HepG2 (cell line): ENCODE measurements around the gene ITM2B. TPM values are rescaled to one million over a fixed set of nuclear protein-coding genes. Genes with fewer than 3 reads are reported as not detected.

ENCODE experiments used
- ATAC-seq: fragments of 200-7000 bp; cut with Tn5 transposase; 3 replicates; pipeline ENCODE4 v1.9.1; 2020; ENCODE audit warnings: mild to moderate bottlenecking, moderate library complexity
- BruUV-seq: library from RNA; stranded (reverse); fragments of 400-500 nt; replicated peaks from 2 replicates; lab custom pipeline; 2021; lab: Mats Ljungman, UMichigan
- CTCF ChIA-PET: fragments of 300-600 bp; formaldehyde crosslinking; extraction: SDS; loops from one replicate; lab custom pipeline; 2021; ENCODE audit warnings: low total read pairs, inconsistent platforms, low intra/inter-chr PET ratio; lab: Yijun Ruan, JAX
- POLR2A ChIA-PET: fragments of 350-600 bp; sonication (Branson Sonifier 250); formaldehyde crosslinking; loops from one replicate; lab custom pipeline; 2020; ENCODE audit warnings: antibody characterized with exemption, inconsistent platforms; lab: Yijun Ruan, JAX
- DNase-seq: peaks from one replicate; pipeline ENCODE4 v3.0.0-alpha.2; 2015; ENCODE audit warnings: low spot score
- FAIRE-seq: peaks from 3 replicates; lab custom pipeline; 2011; peaks lifted over from hg19 to GRCh38; lab: Jason Lieb, UNC
- H2AFZ ChIP-seq: one replicate; pipeline ENCODE4 v1.6.1; 2011; ENCODE audit warnings: low read length, inconsistent platforms
- H3K27ac ChIP-seq: fragments of 300-600 bp; 3 replicates; pipeline ENCODE4 v1.8.0; 2011; ENCODE audit warnings: mixed run types, mild to moderate bottlenecking, mixed read lengths, low read length, inconsistent platforms; ENCODE audit not compliant: insufficient read depth; ENCODE audit errors: extremely low read length
- H3K27me3 ChIP-seq, 2 experiments: fragments of 200-600 bp in 1 of 2; 2 replicates in 1 of 2; 3 replicates in 1 of 2; pipeline versions ENCODE4 v1.6.0 to v1.8.0; 2011; ENCODE audit warnings: low read length in 2 of 2, mild to moderate bottlenecking in 2 of 2, moderate library complexity in 2 of 2, inconsistent platforms in 1 of 2; ENCODE audit not compliant: insufficient read depth in 2 of 2, control insufficient read depth in 1 of 2
- H3K36me3 ChIP-seq, 2 experiments: fragments of 200-600 bp in 1 of 2; replicated peaks in 1 of 2; 2 replicates in 1 of 2; 3 replicates in 1 of 2; pipeline versions ENCODE4 v1.5.1 to v1.8.0; 2011; ENCODE audit warnings: low read length in 2 of 2, inconsistent platforms in 1 of 2; ENCODE audit not compliant: insufficient read depth in 2 of 2, control insufficient read depth in 1 of 2
- H3K4me1 ChIP-seq: 2 replicates; pipeline ENCODE4 v1.5.1; 2012; ENCODE audit warnings: low read length, inconsistent platforms; ENCODE audit not compliant: insufficient read depth
- H3K4me2 ChIP-seq: 2 replicates; pipeline ENCODE4 v1.6.0; 2011; ENCODE audit warnings: low read depth, low read length, inconsistent platforms
- H3K4me3 ChIP-seq, 3 experiments: fragments of 200-600 bp in 1 of 3; sonication (generic), shearing (Covaris generic) in 1 of 3; replicated peaks in 1 of 3; 2 replicates each; pipeline ENCODE4 v1.5.1; 2011 to 2016; ENCODE audit warnings: low read length in 3 of 3, inconsistent platforms in 2 of 3, low read depth in 2 of 3, mild to moderate bottlenecking in 2 of 3, control low read depth in 1 of 3, mixed read lengths in 1 of 3; ENCODE audit not compliant: insufficient read depth in 1 of 3
- H3K79me2 ChIP-seq: one replicate; pipeline ENCODE4 v1.6.1; 2011; ENCODE audit warnings: low read length, inconsistent platforms; ENCODE audit not compliant: insufficient read depth
- H3K9ac ChIP-seq: 2 replicates; pipeline ENCODE4 v1.6.0; 2011; ENCODE audit warnings: mild to moderate bottlenecking, low read depth, low read length, inconsistent platforms; ENCODE audit not compliant: insufficient read depth
- H3K9me3 ChIP-seq: 2 replicates; pipeline ENCODE4 v1.5.1; 2012; ENCODE audit warnings: mild to moderate bottlenecking, low read length
- H4K20me1 ChIP-seq: 2 replicates; pipeline ENCODE4 v1.6.0; 2011; ENCODE audit warnings: inconsistent platforms, mild to moderate bottlenecking, low read length, moderate library complexity; ENCODE audit not compliant: insufficient read depth
- CC2D1A ChIP-seq: sonication (generic); formaldehyde crosslinking; IDR thresholded peaks from 2 replicates; pipeline ENCODE4 v1.8.1; 2023; ENCODE audit warnings: mild to moderate bottlenecking, missing genetic modification reagents
- HOXA7 ChIP-seq: sonication (generic); formaldehyde crosslinking; IDR thresholded peaks from 2 replicates; pipeline ENCODE4 v1.8.1; 2022; ENCODE audit warnings: mild to moderate bottlenecking, missing genetic modification reagents, moderate library complexity
- RBFOX2 ChIP-seq: fragments of 200-400 bp; formaldehyde crosslinking; IDR thresholded peaks from 2 replicates; pipeline ENCODE4 v1.6.1; 2017; ENCODE audit warnings: low read depth, mild to moderate bottlenecking, low read length
- SAP130 ChIP-seq: IDR thresholded peaks from 2 replicates; pipeline ENCODE4 v1.6.1; 2016; ENCODE audit warnings: low read depth
- SIN3B ChIP-seq: fragments of 150-350 bp; IDR thresholded peaks from 2 replicates; pipeline ENCODE4 v1.6.1; 2014; ENCODE audit warnings: low read length
- U2AF2 ChIP-seq: fragments of 200-400 bp; formaldehyde crosslinking; IDR thresholded peaks from 2 replicates; pipeline ENCODE4 v1.6.1; 2017; ENCODE audit warnings: low read depth, mild to moderate bottlenecking, low read length
- XBP1 ChIP-seq: sonication (generic); formaldehyde crosslinking; IDR thresholded peaks from 2 replicates; pipeline ENCODE4 v1.5.0; 2020; ENCODE audit warnings: missing genetic modification reagents
- ZFP82 ChIP-seq: sonication (generic); formaldehyde crosslinking; IDR thresholded peaks from 2 replicates; pipeline ENCODE4 v1.5.1; 2020; ENCODE audit warnings: mild to moderate bottlenecking, missing genetic modification reagents, borderline replicate concordance
- ZNF20 ChIP-seq: sonication (generic); formaldehyde crosslinking; IDR thresholded peaks from 2 replicates; pipeline ENCODE4 v1.4.0; 2020; ENCODE audit warnings: mild to moderate bottlenecking, moderate library complexity, missing genetic modification reagents
- ZNF263 ChIP-seq: sonication (generic); formaldehyde crosslinking; IDR thresholded peaks from 2 replicates; pipeline ENCODE4 v1.4.0; 2020; ENCODE audit warnings: missing genetic modification reagents
- ZNF563 ChIP-seq: sonication (generic); formaldehyde crosslinking; IDR thresholded peaks from 2 replicates; pipeline ENCODE4 v1.8.0; 2022; ENCODE audit warnings: mild to moderate bottlenecking, moderate library complexity, missing genetic modification reagents
- WGBS: methylation state at CpG from one replicate; pipeline ENCODE4 v1.1.6; 2017; ENCODE audit warnings: low lambda C conversion rate; 5-methylcytosine and 5-hydroxymethylcytosine counted together
- in situ Hi-C: cut with HindIII; loops from 2 replicates; pipeline ENCODE4 v1.10.0; 2017; ENCODE audit warnings: low pct_unique_long_range_greater_than_20kb; ENCODE audit not compliant: extremely low pct_ligation_motif_present
- intact Hi-C: fragments of 100-400 bp; cut with micrococcal nuclease; formaldehyde crosslinking; loops from one replicate; pipeline ENCODE4 v1.10.0; 2022; ENCODE audit not compliant: unreplicated experiment
- polyA plus RNA-seq, 8 experiments: library from polyadenylated mRNA; depleted of rRNA in 3 of 8; stranded (reverse) in 7 of 8; unstranded in 1 of 8; fragments of >200 nt; fragmentation: Illumina TruSeq in 4 of 8; extraction: Trizol in 4 of 8; gene quantifications; 2 replicates each; pipeline versions ENCODE4 v1.2.1 to v1.2.3, GENCODE V29; 2011 to 2016; ENCODE audit warnings: low read depth in 4 of 8, missing spikeins in 1 of 8, mixed read lengths in 1 of 8; ENCODE audit not compliant: insufficient read depth in 1 of 8
- total RNA-seq, 5 experiments: library from RNA; depleted of rRNA; stranded (reverse); fragments of >200 nt; fragmentation: Illumina TruSeq; extraction: Trizol; gene quantifications; 2 replicates each; pipeline ENCODE4 v1.2.3, GENCODE V29; 2016; ENCODE audit warnings: low read depth in 1 of 5
- TF ChIP-seq, protein P1 (sequence below): sonication (generic); formaldehyde crosslinking; IDR thresholded peaks from 2 replicates; pipeline ENCODE4 v1.5.1; 2020; ENCODE audit warnings: mild to moderate bottlenecking, missing genetic modification reagents, moderate library complexity
- TF ChIP-seq, protein P2 (sequence below): sonication (generic); formaldehyde crosslinking; IDR thresholded peaks from 2 replicates; pipeline ENCODE4; 2020; ENCODE audit warnings: missing genetic modification reagents, mild to moderate bottlenecking, borderline replicate concordance

The ITM2B gene
- total and polyA plus RNA-seq, 2 of the 13 experiments (the other 11 are each of a cell fraction or from before 2014, with no cell fraction given), result 158 to 373 TPM

DNA sequence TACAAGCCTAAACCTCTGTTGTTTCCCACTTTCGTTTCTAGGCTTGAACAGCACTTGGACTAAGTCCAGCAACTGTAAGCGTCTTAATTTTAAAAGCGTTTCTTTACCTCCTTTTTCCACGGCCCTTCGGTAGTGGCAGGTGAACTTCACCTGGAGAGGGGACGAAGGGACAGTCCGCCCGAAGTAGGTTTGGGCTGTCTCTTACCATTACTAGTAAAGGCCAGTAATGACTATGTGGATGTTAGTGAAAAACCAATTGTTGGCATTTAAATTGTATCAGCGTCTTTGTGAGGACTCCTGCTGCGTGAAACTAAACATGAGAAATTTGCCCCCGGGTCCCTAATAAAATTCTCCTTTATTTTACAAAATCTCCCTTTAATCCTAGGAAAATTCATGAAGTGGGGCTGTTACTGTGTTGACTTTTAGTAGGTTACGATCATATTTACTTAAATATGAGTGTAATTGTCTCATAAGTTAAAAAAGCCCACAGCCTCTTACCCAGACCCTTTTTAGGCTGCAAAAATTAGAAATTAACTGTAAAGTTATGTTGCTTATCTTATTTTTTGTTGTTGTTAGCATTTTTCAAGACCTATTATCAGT lies 983 bp downstream of the ITM2B start (continued):
- TF ChIP-seq, protein P1, sequence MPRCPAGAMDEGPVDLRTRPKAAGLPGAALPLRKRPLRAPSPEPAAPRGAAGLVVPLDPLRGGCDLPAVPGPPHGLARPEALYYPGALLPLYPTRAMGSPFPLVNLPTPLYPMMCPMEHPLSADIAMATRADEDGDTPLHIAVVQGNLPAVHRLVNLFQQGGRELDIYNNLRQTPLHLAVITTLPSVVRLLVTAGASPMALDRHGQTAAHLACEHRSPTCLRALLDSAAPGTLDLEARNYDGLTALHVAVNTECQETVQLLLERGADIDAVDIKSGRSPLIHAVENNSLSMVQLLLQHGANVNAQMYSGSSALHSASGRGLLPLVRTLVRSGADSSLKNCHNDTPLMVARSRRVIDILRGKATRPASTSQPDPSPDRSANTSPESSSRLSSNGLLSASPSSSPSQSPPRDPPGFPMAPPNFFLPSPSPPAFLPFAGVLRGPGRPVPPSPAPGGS (CRISPR knock-in tag), result no peak
- TF ChIP-seq, protein P2, sequence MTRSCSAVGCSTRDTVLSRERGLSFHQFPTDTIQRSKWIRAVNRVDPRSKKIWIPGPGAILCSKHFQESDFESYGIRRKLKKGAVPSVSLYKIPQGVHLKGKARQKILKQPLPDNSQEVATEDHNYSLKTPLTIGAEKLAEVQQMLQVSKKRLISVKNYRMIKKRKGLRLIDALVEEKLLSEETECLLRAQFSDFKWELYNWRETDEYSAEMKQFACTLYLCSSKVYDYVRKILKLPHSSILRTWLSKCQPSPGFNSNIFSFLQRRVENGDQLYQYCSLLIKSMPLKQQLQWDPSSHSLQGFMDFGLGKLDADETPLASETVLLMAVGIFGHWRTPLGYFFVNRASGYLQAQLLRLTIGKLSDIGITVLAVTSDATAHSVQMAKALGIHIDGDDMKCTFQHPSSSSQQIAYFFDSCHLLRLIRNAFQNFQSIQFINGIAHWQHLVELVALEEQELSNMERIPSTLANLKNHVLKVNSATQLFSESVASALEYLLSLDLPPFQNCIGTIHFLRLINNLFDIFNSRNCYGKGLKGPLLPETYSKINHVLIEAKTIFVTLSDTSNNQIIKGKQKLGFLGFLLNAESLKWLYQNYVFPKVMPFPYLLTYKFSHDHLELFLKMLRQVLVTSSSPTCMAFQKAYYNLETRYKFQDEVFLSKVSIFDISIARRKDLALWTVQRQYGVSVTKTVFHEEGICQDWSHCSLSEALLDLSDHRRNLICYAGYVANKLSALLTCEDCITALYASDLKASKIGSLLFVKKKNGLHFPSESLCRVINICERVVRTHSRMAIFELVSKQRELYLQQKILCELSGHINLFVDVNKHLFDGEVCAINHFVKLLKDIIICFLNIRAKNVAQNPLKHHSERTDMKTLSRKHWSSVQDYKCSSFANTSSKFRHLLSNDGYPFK (CRISPR knock-in tag), result no peak
- TF ChIP-seq ZNF563 (no peak), XBP1 (CRISPR knock-in tag) (no peak), ZNF263 (no peak), U2AF2 (no peak)

DNA sequence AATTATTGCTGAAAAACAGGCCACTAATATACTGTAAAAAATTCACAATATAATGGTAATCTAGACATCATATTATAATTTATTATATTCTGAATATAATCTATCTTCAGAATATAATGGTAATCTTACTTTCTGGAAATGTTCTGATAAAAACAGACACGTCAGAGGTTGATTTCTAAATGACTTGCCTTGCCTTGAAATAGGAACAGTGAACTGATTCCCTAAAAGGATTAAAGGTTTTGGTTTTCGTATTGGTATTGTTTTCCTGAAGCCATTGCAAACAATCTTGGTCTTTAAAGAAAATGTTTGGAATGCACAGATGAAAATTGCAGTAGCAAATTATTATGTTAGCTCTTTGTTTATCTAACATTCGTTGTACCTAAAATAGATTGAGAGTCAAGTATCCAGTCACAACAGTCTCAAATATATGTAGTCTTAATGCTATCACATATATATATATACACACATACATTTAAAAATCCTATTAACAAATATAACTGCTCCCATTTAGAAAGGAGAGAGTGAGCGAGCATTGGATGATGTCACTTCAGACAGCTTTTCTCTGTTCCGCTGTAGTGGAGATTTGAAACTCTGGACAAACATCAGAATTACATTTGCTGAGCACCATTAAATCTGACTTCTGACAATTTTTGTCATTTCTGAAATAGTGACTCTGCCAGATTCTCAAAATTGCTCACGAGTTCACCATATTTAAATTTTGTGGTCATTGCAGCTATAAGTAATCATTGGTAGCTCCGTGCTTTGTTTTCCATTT lies 1.7 kb downstream of the ITM2B start:
- peaks cover 0 to 5% of the 10 kb centered on the region in 2 experiments; a peak in 1 of 5 replicates for H3K36me3 ChIP-seq
- ChIA-PET CTCF (no interaction called here), POLR2A (no interaction called here)
- no TSS peak for BruUV-seq
- H3K79me2 ChIP-seq, result peaks cover 64% of the 10 kb centered on the region
- in situ Hi-C loops (loop anchor here (5.0 kb wide), 1 partner anchor 107 kb away; no protein-coding TSS in a partner anchor), intact Hi-C loops (loop anchor here (1.0 to 5.0 kb wide), 2 partner anchors 68 to 346 kb away; partner anchors contain the start of gene RB1)
- TF ChIP-seq HOXA7 (CRISPR knock-in tag) (no peak), CC2D1A (no peak), SAP130 (CRISPR knock-in tag) (peak; percentile 6; the same call in 1 of the 2 replicates), ZFP82 (CRISPR knock-in tag) (no peak), SIN3B (no peak), RBFOX2 (0 out of 2 replicates have a peak, but pooled peaks have one; percentile 12), ZNF20 (no peak)
- peak overlapping the region; percentile 97 for H3K9ac ChIP-seq
- H3K9me3 ChIP-seq, result no peaks in the 10 kb centered on the region
- peaks cover 30% of the 10 kb centered on the region for H4K20me1 ChIP-seq
- H3K4me2 ChIP-seq, result peak overlapping the region; percentile 80
- ATAC-seq (no peak), DNase-seq (no peak), FAIRE-seq (no peak)
- peak overlapping the region; percentile 98 to 100 (median 99); a peak in 5 of 6 replicates for H3K4me3 ChIP-seq
- H2AFZ ChIP-seq, result no peak overlapping the region
- WGBS, result 58% methylated on average over 7 of the region's 7 CpGs
- peaks cover 73% of the 10 kb centered on the region for H3K4me1 ChIP-seq
- H3K27ac ChIP-seq, result peak overlapping the region; percentile 10
- H3K27me3 ChIP-seq, result no peaks in the 10 kb centered on the region; a peak in 1 of 5 replicates
